Measurements from ENCODE around the gene CADM2. TPM values are rescaled to one million over a fixed set of nuclear protein-coding genes. Genes with fewer than 3 reads are reported as not detected.

CADM2 gene
- total and polyA plus RNA-seq, 2 donors (not counting 3 experiments of a cell fraction or from before 2014, with no cell fraction given), result not detected

GRCh38 chr3:86073799-86074198 lies 1115.0 kb downstream of the CADM2 start:
- Histone ChIP-seq H3K4me1 (ENCODE audit: control insufficient read depth, extremely low read depth, insufficient read depth, low read length) (no peaks in the 10 kb centered on the region), H3K79me2 (ENCODE audit: control insufficient read depth, insufficient read depth, low read length) (no peaks in the 10 kb centered on the region), H3K9me1 (replicated peaks; ENCODE audit: control insufficient read depth, extremely low read depth, insufficient read depth, low read length) (no peaks in the 10 kb centered on the region), H3K9ac (replicated peaks; ENCODE audit: extremely low read depth, insufficient read depth, low read length) (no peak overlapping the region), H2AFZ (ENCODE audit: low read depth, low read length) (no peak overlapping the region), H3K27me3 (ENCODE audit: control insufficient read depth in 2 of 2, insufficient read depth in 2 of 2, low read length in 2 of 2) (no peaks in the 10 kb centered on the region), H3K27ac (ENCODE audit: insufficient read depth, low read depth, low read length) (no peak overlapping the region), H4K20me1 (replicated peaks; ENCODE audit: control insufficient read depth, extremely low read depth, insufficient read depth, low read length) (no peaks in the 10 kb centered on the region), H3K4me2 (ENCODE audit: insufficient read depth, low read length) (no peak overlapping the region), H3K36me3 (ENCODE audit: control insufficient read depth in 2 of 2, extremely low read depth in 1 of 2, insufficient read depth in 2 of 2, low read length in 2 of 2) (no peaks in the 10 kb centered on the region), H3K4me3 (replicated peaks in 1 of 3; ENCODE audit: insufficient read depth in 1 of 3, low read depth in 1 of 3, low read length in 3 of 3) (no peak overlapping the region), H3K9me3 (replicated peaks; ENCODE audit: control insufficient read depth, insufficient read depth, low read length) (no peaks in the 10 kb centered on the region)
- no peak for FAIRE-seq
- no TSS peak for BruUV-seq (replicated peaks)
- ChIA-PET POLR2A (no interaction called here), CTCF (no interaction called here)
- TF ChIP-seq GATA2 (IDR thresholded peaks at IDR 0.05; ENCODE audit: insufficient read depth, insufficient read length, low read depth, low read length), result no peak
- TF ChIP-seq FOS (IDR thresholded peaks at IDR 0.05; ENCODE audit: borderline replicate concordance, insufficient read depth, low read length), result no peak
- no peak for TF ChIP-seq CTCF (IDR thresholded peaks at IDR 0.05; ENCODE audit: extremely low read depth in 1 of 2, insufficient read depth in 1 of 2, low read depth in 1 of 2, low read length in 2 of 2)
- TF ChIP-seq MYC (IDR thresholded peaks at IDR 0.05; ENCODE audit: low read depth, low read length), result no peak
- TF ChIP-seq EZH2 (IDR thresholded peaks at IDR 0.05; ENCODE audit: borderline replicate concordance, low read depth, low read length, severe bottlenecking), result no peak
- no peak for TF ChIP-seq MAX (IDR thresholded peaks at IDR 0.05; ENCODE audit: insufficient read depth, insufficient read length)
- no peak for TF ChIP-seq POLR2A (IDR thresholded peaks at IDR 0.05; ENCODE audit: low read depth, low read length)
- TF ChIP-seq POLR2AphosphoS5 (IDR thresholded peaks at IDR 0.05; ENCODE audit: insufficient read depth, low read depth, low read length), result no peak
- intact Hi-C loops (cut with micrococcal nuclease), result no loop called here
- dilution Hi-C loops (cut with MboI; ENCODE audit: extremely low pct_ligation_motif_present, low sequenced_read_pairs), result no loop called here
- no peak for DNase-seq (ENCODE audit: low read depth, low spot score)
